SK-N-SH (cell line): ENCODE data around the gene AFAP1. TPM values are rescaled to one million over a fixed set of nuclear protein-coding genes. Genes with fewer than 3 reads are reported as not detected.
A peak's percentile ranks its signal among the peaks of the same experiment; 100 is the strongest.

ENCODE experiments used
- CTCF ChIA-PET: fragments of 300-600, 350-600 bp; formaldehyde crosslinking; extraction: SDS; loops from one replicate; lab custom pipeline; 2021; lab: Yijun Ruan, JAX
- POLR2A ChIA-PET: fragments of 350-600 bp; sonication (Branson Sonifier 250); formaldehyde crosslinking; extraction: SDS; loops from one replicate; lab custom pipeline; 2020; ENCODE audit warnings: antibody characterized with exemption, inconsistent platforms; lab: Yijun Ruan, JAX
- DNase-seq: peaks from one replicate; pipeline ENCODE4 v3.0.0; 2012
- H2AFZ ChIP-seq: fragments of 200-600 bp; sonication (generic); 2 replicates; pipeline ENCODE4 v1.8.1; 2016; ENCODE audit warnings: antibody characterized with exemption, mild to moderate bottlenecking, low read depth
- H3F3A ChIP-seq: fragments of 200-600 bp; sonication (generic); replicated peaks from 2 replicates; pipeline ENCODE3; 2016; ENCODE audit warnings: antibody characterized with exemption, mild to moderate bottlenecking; ENCODE audit not compliant: insufficient read depth
- H3K27ac ChIP-seq, 2 experiments: fragments of 200-500 bp in 1 of 2; fragments of 200-600 bp in 1 of 2; sonication (Bioruptor generic) in 1 of 2; sonication (generic), shearing (Covaris generic) in 1 of 2; 2 replicates each; pipeline versions ENCODE4 v1.5.1 to v1.6.1; 2014 to 2016; ENCODE audit warnings: low read depth in 2 of 2, inconsistent platforms in 1 of 2, low read length in 1 of 2, mild to moderate bottlenecking in 1 of 2, mixed read lengths in 1 of 2
- H3K27me3 ChIP-seq: fragments of 200-600 bp; sonication (generic), shearing (Covaris generic); 2 replicates; pipeline ENCODE4 v1.6.1; 2016; ENCODE audit warnings: mixed run types; ENCODE audit not compliant: insufficient read depth
- H3K36me3 ChIP-seq, 2 experiments: fragments of 200-500 bp in 1 of 2; fragments of 200-600 bp in 1 of 2; sonication (Bioruptor generic) in 1 of 2; sonication (generic) in 1 of 2; replicated peaks in 1 of 2; 2 replicates each; pipeline versions ENCODE3 to v1.5.1; 2014 to 2016; ENCODE audit warnings: low read length in 1 of 2, mild to moderate bottlenecking in 1 of 2; ENCODE audit not compliant: insufficient read depth in 2 of 2, control insufficient read depth in 1 of 2
- H3K4me1 ChIP-seq, 2 experiments: fragments of 200-500 bp in 1 of 2; fragments of 200-600 bp in 1 of 2; sonication (Bioruptor generic) in 1 of 2; sonication (generic), shearing (Covaris generic) in 1 of 2; 2 replicates each; pipeline versions ENCODE4 v1.5.1 to v1.6.1; 2014 to 2016; ENCODE audit warnings: low read depth in 1 of 2, low read length in 1 of 2, mixed run types in 1 of 2; ENCODE audit not compliant: insufficient read depth in 2 of 2, control insufficient read depth in 1 of 2
- H3K4me2 ChIP-seq: fragments of 200-600 bp; sonication (generic), shearing (Covaris generic); 2 replicates; pipeline ENCODE4 v1.6.1; 2017; ENCODE audit warnings: mixed run types
- H3K4me3 ChIP-seq, 2 experiments: fragments of 200-500 bp in 1 of 2; fragments of 200-600 bp in 1 of 2; sonication (Bioruptor generic) in 1 of 2; sonication (generic), shearing (Covaris generic) in 1 of 2; 2 replicates each; pipeline versions ENCODE4 v1.5.1 to v1.8.1; 2014 to 2016; ENCODE audit warnings: low read depth in 2 of 2, inconsistent platforms in 1 of 2, low read length in 1 of 2, mild to moderate bottlenecking in 1 of 2, mixed read lengths in 1 of 2, moderate library complexity in 1 of 2
- H3K79me2 ChIP-seq: fragments of 200-600 bp; sonication (generic); 2 replicates; pipeline ENCODE4 v1.8.1; 2017; ENCODE audit warnings: mild to moderate bottlenecking; ENCODE audit not compliant: insufficient read depth
- H3K9ac ChIP-seq: fragments of 200-600 bp; sonication (generic); 2 replicates; pipeline ENCODE4 v1.6.1; 2017; ENCODE audit warnings: mixed run types
- H3K9me2 ChIP-seq: fragments of 200-600 bp; sonication (generic); 2 replicates; pipeline ENCODE4 v1.6.1; 2017; ENCODE audit warnings: mixed run types
- H3K9me3 ChIP-seq: fragments of 200-600 bp; sonication (generic); 2 replicates; pipeline ENCODE4 v1.6.1; 2017; ENCODE audit warnings: mixed run types, mild to moderate bottlenecking, moderate library complexity
- H4K20me1 ChIP-seq: fragments of 200-600 bp; sonication (generic); 2 replicates; pipeline ENCODE4 v1.6.1; 2017; ENCODE audit warnings: mild to moderate bottlenecking, mixed run types; ENCODE audit not compliant: insufficient read depth
- ELF1 ChIP-seq: IDR thresholded peaks from 2 replicates; pipeline ENCODE4 v1.4.0; 2012
- EZH2phosphoT487 ChIP-seq: fragments of 200-600 bp; sonication (generic); IDR thresholded peaks from 2 replicates; pipeline ENCODE4 v1.6.1; 2017; ENCODE audit warnings: low read depth, mixed run types, mild to moderate bottlenecking, antibody characterized with exemption, moderate library complexity, borderline replicate concordance
- FOXJ3 ChIP-seq: sonication (generic); formaldehyde crosslinking; IDR thresholded peaks from 2 replicates; pipeline ENCODE4 v1.5.1; 2020; ENCODE audit warnings: mild to moderate bottlenecking, missing genetic modification reagents
- FOXM1 ChIP-seq: IDR thresholded peaks from 2 replicates; pipeline ENCODE4 v1.4.0; 2012; ENCODE audit warnings: low read depth, mild to moderate bottlenecking
- GATA2 ChIP-seq: sonication (generic); formaldehyde crosslinking; IDR thresholded peaks from 2 replicates; pipeline ENCODE4 v1.5.0; 2020; ENCODE audit warnings: mild to moderate bottlenecking, missing genetic modification reagents
- MEF2A ChIP-seq: IDR thresholded peaks from 2 replicates; pipeline ENCODE4 v1.4.0; 2012; ENCODE audit warnings: low read depth, borderline replicate concordance
- NFIC ChIP-seq: IDR thresholded peaks from 2 replicates; pipeline ENCODE4 v1.4.0; 2012; ENCODE audit warnings: borderline replicate concordance
- NRF1 ChIP-seq: IDR thresholded peaks from 2 replicates; pipeline ENCODE4 v1.6.1; 2012; ENCODE audit warnings: low read depth, mild to moderate bottlenecking, low read length
- POLR2AphosphoS5 ChIP-seq: IDR thresholded peaks from 2 replicates; pipeline ENCODE4 v1.6.1; 2012; ENCODE audit warnings: low read depth, low read length
- RAD21 ChIP-seq: IDR thresholded peaks from 2 replicates; pipeline ENCODE4 v1.6.1; 2012; ENCODE audit warnings: mild to moderate bottlenecking, low read length
- SMC3 ChIP-seq: IDR thresholded peaks from 2 replicates; pipeline ENCODE4 v1.6.1; 2012; ENCODE audit warnings: low read depth, low read length, improper control_type of control experiment
- TEAD4 ChIP-seq: IDR thresholded peaks from 2 replicates; pipeline ENCODE4 v1.4.0; 2012; ENCODE audit warnings: mild to moderate bottlenecking, borderline replicate concordance; ENCODE audit not compliant: insufficient read depth
- WGBS: methylation state at CpG from one replicate; pipeline ENCODE4 v1.1.6; 2017; ENCODE audit warnings: low lambda C conversion rate; 5-methylcytosine and 5-hydroxymethylcytosine counted together
- polyA plus RNA-seq, 3 experiments: library from polyadenylated mRNA; depleted of rRNA; stranded (reverse); fragments of >200 nt; gene quantifications; 2 replicates each; pipeline ENCODE4 v1.2.3, GENCODE V29; 2012
- TF ChIP-seq, protein P1 (sequence below): fragments of 200-600 bp; sonication (generic); IDR thresholded peaks from 2 replicates; pipeline ENCODE4 v1.6.1; 2017; ENCODE audit warnings: antibody characterized with exemption, mild to moderate bottlenecking, moderate library complexity
- TF ChIP-seq, protein P2 (sequence below): fragments of 150-350 bp; IDR thresholded peaks from 2 replicates; pipeline ENCODE4 v1.6.1; 2016; ENCODE audit warnings: mild to moderate bottlenecking, low read depth, low read length

The AFAP1 gene
- polyA plus RNA-seq, 1 of the 3 experiments (the other 2 are of a cell fraction): 67.9 TPM

DNA sequence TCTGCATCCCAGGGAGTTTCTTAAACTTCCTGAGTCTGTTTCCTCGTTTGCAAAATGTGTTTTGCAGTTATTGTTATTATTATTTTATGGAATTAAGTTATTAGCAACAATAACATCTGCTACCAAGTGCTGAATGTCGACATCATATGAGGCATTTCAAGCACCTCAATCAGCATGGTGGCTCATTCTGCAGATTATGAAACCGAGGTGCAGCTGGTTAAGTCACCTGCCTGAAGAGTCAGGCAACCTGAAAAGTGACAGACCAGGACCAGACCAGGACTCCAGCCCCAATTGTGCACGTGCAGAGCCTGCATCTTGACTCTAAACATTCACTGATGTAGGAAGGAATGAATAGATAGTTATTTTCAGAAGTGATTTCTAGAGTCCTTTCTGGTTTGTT, 99.8 kb downstream of the AFAP1 start:
- Histone ChIP-seq H2AFZ (no peak overlapping the region), H3K9ac (no peak overlapping the region), H3K79me2 (peaks cover 75% of the 10 kb centered on the region), H3K36me3 (peaks cover 36 to 71% of the 10 kb centered on the region in 2 experiments), H3F3A (peaks cover 49% of the 10 kb centered on the region), H3K9me3 (no peaks in the 10 kb centered on the region), H3K4me2 (no peak overlapping the region), H3K9me2 (no peaks in the 10 kb centered on the region), H3K4me1 (peaks cover 26 to 36% of the 10 kb centered on the region in 2 experiments), H4K20me1 (no peaks in the 10 kb centered on the region), H3K27me3 (no peaks in the 10 kb centered on the region), H3K4me3 (no peak overlapping the region), H3K27ac (peak overlapping the region in 1 of 2 experiments; percentile 100; a peak in 3 of 4 replicates)
- WGBS: 61% methylated on average over 4 of the region's 4 CpGs
- no peak for TF ChIP-seq EZH2phosphoT487
- no peak for TF ChIP-seq POLR2AphosphoS5
- no peak for TF ChIP-seq MEF2A
- no peak for TF ChIP-seq TEAD4
- ChIA-PET CTCF (interaction anchor here (0.7 kb wide), 2 partner anchors 11 to 38 kb away, joined by 3 read pairs; no protein-coding TSS in a partner anchor), POLR2A (no interaction called here)
- DNase-seq: no peak

DNA sequence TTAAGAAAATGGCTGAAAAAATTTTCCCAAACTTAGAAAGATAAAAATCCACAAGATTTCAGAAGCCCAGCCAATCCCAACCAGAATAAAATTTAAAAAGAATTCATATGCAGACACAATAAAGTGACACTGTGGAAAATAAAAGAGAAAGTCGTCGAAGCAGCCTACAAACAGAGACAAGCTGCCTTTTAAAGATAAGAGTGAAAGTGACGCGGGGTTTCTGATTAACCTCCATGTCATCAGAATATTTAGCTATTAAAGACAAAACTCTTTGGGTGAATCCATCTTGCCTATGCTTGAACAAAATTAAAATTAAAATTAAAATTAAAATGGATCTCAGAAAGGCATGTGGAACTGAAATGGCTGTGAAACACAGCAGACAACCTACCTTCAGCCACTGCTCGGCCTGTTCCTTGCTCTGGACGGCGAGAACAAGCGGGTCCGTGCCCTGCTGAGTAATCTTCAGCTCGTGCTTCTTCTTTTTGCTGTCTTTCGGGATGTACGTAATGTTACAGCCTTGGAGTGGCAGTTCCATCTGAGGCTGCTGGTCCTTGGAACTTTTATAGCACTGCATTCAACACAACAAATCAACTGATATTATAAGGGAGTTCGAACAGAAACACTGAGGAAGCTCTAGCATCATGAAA, 101.4 kb downstream of the AFAP1 start:
- Histone ChIP-seq H3K4me3 (no peak overlapping the region), H3K9me3 (no peaks in the 10 kb centered on the region), H3K27ac (peak overlapping the region; percentile 9 to 100; a peak in 3 of 4 replicates), H3K4me2 (no peak overlapping the region), H2AFZ (no peak overlapping the region), H3K9me2 (no peaks in the 10 kb centered on the region), H3K79me2 (peaks cover 79% of the 10 kb centered on the region), H3K9ac (no peak overlapping the region), H4K20me1 (no peaks in the 10 kb centered on the region), H3K4me1 (peaks cover 13 to 22% of the 10 kb centered on the region in 2 experiments), H3F3A (peaks cover 41% of the 10 kb centered on the region), H3K36me3 (peaks cover 40 to 79% of the 10 kb centered on the region in 2 experiments), H3K27me3 (no peaks in the 10 kb centered on the region)
- no peak for DNase-seq
- TF ChIP-seq POLR2AphosphoS5 (no peak), MEF2A (no peak), GATA2 (no peak), NRF1 (no peak), FOXM1 (no peak), ELF1 (no peak), NFIC (no peak), RAD21 (no peak), TEAD4 (no peak), SMC3 (no peak), FOXJ3 (CRISPR knock-in tag) (no peak)
- TF ChIP-seq, protein P1, sequence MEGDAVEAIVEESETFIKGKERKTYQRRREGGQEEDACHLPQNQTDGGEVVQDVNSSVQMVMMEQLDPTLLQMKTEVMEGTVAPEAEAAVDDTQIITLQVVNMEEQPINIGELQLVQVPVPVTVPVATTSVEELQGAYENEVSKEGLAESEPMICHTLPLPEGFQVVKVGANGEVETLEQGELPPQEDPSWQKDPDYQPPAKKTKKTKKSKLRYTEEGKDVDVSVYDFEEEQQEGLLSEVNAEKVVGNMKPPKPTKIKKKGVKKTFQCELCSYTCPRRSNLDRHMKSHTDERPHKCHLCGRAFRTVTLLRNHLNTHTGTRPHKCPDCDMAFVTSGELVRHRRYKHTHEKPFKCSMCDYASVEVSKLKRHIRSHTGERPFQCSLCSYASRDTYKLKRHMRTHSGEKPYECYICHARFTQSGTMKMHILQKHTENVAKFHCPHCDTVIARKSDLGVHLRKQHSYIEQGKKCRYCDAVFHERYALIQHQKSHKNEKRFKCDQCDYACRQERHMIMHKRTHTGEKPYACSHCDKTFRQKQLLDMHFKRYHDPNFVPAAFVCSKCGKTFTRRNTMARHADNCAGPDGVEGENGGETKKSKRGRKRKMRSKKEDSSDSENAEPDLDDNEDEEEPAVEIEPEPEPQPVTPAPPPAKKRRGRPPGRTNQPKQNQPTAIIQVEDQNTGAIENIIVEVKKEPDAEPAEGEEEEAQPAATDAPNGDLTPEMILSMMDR: no peak
- TF ChIP-seq, protein P2, sequence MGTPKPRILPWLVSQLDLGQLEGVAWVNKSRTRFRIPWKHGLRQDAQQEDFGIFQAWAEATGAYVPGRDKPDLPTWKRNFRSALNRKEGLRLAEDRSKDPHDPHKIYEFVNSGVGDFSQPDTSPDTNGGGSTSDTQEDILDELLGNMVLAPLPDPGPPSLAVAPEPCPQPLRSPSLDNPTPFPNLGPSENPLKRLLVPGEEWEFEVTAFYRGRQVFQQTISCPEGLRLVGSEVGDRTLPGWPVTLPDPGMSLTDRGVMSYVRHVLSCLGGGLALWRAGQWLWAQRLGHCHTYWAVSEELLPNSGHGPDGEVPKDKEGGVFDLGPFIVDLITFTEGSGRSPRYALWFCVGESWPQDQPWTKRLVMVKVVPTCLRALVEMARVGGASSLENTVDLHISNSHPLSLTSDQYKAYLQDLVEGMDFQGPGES: no peak
- POLR2A ChIA-PET: no interaction called here
- 97% methylated on average over 13 of the region's 13 CpGs for WGBS
- CTCF ChIA-PET: interaction anchor here (0.9 to 1.0 kb wide), 2 partner anchors 77 to 91 kb away, joined by 3 to 5 read pairs; no protein-coding TSS in a partner anchor
